ENCODE data around the gene CCL21. TPM values are rescaled to one million over a fixed set of nuclear protein-coding genes. Genes with fewer than 3 reads are reported as not detected.

The CCL21 gene
- total RNA-seq, 1 donor = not detected

DNA sequence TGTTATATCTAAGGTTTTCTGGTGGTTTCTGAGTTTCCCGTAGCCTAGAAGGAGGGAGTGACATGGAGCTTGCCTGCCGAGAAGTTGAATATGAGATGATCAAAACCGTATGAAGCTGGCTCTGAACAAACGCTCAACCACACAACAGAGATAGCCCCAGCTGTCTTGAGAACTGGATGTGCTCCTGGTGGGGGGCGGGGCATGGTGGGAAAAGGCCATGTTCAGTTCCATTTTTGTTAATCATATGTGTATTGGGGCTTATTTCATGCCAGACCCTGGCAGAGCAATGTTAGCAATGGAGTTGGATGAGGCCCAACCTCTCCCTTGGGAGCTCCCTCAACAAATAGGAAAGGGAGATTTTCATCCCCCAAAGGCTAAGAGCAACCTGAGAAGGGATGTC is 23.7 kb downstream of the CCL21 start:
- DNase-seq (ENCODE audit: low read depth) = peak; percentile 83
- H3K4me3 ChIP-seq (ENCODE audit: low read depth, low read length) = no peak overlapping the region
- TF ChIP-seq, protein P1, sequence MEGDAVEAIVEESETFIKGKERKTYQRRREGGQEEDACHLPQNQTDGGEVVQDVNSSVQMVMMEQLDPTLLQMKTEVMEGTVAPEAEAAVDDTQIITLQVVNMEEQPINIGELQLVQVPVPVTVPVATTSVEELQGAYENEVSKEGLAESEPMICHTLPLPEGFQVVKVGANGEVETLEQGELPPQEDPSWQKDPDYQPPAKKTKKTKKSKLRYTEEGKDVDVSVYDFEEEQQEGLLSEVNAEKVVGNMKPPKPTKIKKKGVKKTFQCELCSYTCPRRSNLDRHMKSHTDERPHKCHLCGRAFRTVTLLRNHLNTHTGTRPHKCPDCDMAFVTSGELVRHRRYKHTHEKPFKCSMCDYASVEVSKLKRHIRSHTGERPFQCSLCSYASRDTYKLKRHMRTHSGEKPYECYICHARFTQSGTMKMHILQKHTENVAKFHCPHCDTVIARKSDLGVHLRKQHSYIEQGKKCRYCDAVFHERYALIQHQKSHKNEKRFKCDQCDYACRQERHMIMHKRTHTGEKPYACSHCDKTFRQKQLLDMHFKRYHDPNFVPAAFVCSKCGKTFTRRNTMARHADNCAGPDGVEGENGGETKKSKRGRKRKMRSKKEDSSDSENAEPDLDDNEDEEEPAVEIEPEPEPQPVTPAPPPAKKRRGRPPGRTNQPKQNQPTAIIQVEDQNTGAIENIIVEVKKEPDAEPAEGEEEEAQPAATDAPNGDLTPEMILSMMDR (IDR thresholded peaks at IDR 0.05; ENCODE audit: insufficient read depth, low read length) = no peak

DNA sequence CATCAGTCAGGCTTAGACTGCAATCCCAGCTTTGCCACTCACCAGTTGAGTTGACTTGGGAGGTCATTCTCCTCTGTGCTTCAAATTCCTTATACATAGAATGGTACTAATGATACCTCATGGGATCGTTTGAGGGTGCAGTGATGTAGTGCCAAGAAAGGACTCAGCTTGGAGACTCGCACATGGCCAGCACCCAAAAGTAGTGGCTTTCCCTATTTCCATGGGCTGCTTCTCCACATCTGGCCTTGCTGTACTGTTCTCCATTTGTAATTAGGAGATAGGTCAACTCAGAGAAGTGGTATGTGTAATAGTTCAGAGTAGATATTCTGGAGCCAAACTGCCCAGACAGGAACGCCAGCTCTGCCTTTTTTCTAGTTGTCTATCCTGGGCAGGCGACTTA is 24.3 kb downstream of the CCL21 start:
- H3K4me3 ChIP-seq (ENCODE audit: low read depth, low read length) = no peak overlapping the region
- peak; percentile 9 for DNase-seq (ENCODE audit: low read depth)
- TF ChIP-seq, protein P1 (IDR thresholded peaks at IDR 0.05; ENCODE audit: insufficient read depth, low read length) = no peak

DNA sequence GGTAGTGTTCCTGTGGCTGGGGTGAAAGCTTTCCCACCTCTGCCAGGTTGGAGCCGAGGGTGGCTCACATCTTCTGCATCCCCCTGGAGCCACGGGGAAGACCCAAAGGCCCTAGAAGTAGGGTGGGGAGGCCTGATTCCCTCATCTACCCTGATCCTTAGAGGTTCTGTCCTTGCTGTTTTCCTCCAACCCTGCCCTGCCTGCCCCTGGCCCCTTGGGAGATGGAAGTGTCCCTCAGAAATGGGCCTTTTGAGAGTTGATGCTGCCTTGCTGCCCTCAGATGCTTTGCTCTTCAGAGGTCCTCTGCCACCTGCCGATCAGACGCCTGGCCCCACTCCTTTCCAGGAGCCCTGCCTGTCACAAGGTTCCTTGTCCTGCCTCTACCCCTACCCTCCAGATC is 25.1 kb downstream of the CCL21 start:
- no peak for DNase-seq (ENCODE audit: low read depth)
- TF ChIP-seq, protein P1 (IDR thresholded peaks at IDR 0.05; ENCODE audit: insufficient read depth, low read length) = no peak
- H3K4me3 ChIP-seq (ENCODE audit: low read depth, low read length) = no peak overlapping the region

DNA sequence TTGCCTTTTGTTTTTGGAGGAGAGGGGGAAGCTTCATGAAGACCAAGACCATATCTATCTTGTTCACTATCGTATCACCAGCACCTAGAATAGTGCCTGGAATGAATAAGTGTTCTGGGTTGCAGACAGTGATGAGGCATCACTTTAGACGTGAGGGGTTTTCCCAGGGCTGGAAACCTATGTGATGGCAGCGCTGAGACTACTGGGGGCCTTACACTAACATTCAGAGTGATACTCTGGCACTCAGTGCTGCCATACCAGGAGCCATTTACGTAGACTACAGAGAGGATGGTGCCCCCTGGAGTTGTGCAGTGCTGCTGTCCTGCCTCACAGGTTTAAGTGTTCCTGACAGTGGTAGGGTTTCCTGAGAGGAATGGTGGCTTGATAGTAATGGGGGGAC is 25.8 kb downstream of the CCL21 start:
- H3K4me3 ChIP-seq (ENCODE audit: low read depth, low read length) = no peak overlapping the region
- TF ChIP-seq, protein P1 (IDR thresholded peaks at IDR 0.05; ENCODE audit: insufficient read depth, low read length) = no peak
- no peak for DNase-seq (ENCODE audit: low read depth)

DNA sequence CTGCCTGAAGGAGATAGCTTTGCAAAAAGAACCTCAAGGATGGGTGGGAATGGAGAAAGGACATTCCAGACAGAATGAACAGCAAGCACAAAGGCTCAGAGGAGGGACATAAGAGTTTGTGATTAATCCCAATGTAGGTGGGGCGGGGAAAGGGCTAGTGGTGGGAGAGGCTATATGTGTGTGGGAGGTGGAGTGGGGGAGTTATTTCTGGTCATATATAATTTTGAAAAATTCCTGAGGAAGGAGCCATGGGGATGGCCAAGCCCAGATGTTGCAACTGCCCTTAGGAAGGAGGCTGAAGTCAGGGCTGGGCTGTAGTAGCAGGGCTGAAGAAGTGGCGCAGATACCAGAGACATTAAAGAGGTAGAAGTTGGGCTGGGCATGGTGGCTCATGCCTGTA is 34.1 kb downstream of the CCL21 start:
- no peak overlapping the region for H3K4me3 ChIP-seq (ENCODE audit: low read depth, low read length)
- TF ChIP-seq, protein P1 (IDR thresholded peaks at IDR 0.05; ENCODE audit: insufficient read depth, low read length) = no peak
- peak; percentile 28 for DNase-seq (ENCODE audit: low read depth)

DNA sequence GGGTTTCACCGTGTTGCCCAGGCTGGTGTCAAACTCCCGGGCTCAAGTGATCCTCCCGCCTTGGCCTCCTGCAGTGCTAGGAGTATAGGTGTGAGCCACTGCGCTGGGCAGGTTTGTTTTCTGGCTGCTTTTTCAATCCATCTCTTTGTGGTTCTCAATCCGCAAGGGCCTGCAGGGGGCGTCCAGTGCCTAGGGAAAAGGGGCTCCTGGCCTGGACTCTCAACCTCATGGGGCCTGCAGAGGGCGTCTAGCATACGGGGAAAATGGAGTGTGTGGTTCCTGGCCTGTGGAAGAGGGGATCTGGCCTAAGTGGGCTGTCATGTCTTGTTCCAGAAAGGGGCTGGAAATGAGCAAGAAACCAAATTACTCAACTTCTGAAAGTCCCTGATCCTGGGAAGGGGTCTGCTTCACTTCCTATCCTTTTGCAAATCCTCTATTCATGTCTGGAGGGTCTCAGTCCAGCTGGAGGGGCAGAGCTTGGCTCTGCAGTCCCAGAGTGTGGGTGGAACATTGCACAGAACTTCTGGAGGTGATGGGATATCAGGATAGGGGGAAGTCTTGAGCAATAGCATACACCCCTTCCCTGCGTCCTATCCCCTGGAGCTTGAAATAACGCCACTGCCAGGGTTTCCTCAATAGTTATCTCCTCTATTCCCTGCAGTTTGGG is 34.8 kb downstream of the CCL21 start:
- no peak overlapping the region for H3K4me3 ChIP-seq (ENCODE audit: low read depth, low read length)
- TF ChIP-seq, protein P1 (IDR thresholded peaks at IDR 0.05; ENCODE audit: insufficient read depth, low read length) = peak; percentile 83
- DNase-seq (ENCODE audit: low read depth) = peak; percentile 73

DNA sequence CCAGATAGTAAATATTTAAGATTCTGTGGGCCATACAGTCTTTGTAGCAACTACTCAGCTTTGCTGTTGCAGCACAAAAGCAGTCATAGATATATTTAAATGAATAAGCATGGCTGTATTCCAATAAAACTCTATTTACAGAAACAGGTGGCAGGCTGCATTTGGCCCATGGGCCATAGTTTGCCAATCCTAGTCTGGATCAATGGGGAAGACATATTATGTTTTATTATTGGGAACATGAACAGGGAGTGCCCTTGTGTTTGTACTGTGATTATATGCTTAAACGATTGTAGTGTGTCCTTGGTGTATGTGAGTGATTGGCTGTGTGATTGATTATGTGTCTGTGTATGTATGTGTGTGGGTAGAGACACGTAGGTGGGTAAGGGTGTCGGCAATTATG is 35.5 kb downstream of the CCL21 start:
- H3K4me3 ChIP-seq (ENCODE audit: low read depth, low read length) = no peak overlapping the region
- no peak for DNase-seq (ENCODE audit: low read depth)
- TF ChIP-seq, protein P1 (IDR thresholded peaks at IDR 0.05; ENCODE audit: insufficient read depth, low read length) = no peak

Measured in fibroblast of the aortic adventitia (primary cell).